NCI-H1105 (cell line): ENCODE results near the gene ANGEL2.
A peak's percentile ranks its signal among the peaks of the same experiment; 100 is the strongest.
"Not testable (repeated sequence)": the region's sequence is repeated elsewhere in the genome, so short reads cannot be mapped to it uniquely, and the experiment has no call there.

Experiments used
- DNase-seq: peaks from one replicate; lab custom pipeline; 2025; lab: John Stamatoyannopoulos, UW

ANGEL2 gene

DNA sequence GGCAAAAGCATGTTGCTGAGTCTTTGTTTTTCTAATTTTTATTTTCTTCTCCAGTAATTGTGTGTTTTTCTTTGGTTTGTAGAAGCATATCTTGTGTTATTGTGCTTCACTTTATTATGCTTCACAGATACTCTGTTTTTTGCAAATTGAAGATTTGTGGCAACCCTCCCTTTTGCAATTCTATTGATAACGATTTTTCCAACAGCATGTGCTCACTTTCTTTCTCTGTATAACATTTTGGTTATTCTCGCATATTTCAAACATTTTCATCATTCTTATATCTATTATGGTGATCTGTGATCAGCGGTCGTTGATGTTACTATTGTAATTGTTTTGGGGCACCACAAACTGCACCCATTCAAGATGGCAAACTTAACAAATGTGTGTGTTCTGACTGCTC, 3.8 kb upstream of the ANGEL2 start:
- DNase-seq: no peak

DNA sequence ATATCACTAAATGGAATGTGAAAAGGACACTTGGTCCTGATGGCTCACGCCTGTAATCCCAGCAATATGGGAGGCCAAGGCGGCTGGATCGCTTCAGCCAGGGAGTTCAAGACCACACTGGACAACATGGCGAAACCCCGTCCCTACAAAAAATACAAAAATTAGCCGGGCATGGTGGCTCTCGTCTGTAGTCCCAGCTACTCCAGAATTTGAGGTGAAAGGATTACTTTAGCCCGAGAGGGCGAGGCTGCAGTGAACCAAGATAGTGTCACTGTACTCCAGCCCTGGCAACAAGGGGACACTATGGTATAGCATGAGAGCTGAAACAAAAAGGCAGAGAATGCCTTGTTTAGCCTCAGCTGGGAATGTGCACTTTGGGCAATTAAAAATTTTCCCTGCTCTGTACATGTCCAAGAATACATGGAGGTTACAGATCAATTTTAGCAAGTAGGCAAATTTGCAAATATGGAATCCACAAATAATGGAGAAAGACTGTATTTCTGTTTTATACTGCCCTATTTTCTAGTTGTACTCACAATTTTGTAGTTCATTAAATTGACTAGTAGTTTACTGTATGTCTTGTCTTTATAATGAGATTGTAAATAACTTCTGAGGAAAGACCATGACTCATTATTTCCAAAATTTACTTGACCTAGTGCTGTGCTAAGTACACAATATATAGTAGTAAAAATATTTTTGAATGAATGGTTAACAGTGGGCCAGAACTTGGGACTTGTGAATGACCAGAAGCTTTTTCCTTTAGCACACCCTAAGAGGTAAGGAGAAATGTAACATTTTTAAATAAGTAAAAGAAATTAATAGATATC, 2.0 kb upstream of the ANGEL2 start:
- DNase-seq: no peak

DNA sequence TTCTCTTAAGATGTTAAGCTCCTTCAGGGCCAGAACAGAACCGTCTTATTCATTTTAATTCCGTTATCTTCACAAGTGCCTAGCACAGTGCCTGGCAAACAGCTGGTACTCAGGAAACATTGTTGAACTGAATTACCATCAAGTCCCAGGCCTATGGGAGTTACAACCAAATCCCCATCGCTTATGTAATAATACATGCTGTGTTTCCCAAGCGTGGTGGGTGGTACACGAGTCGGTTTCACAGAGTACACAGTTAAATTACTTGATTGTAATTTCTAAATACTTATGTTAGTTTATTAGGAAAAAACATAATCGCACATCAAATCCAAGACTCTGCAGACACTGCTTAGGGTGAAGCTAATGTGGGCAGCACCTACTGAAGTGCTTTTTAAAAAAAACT, 1.0 kb downstream of the ANGEL2 start:
- no peak for DNase-seq

DNA sequence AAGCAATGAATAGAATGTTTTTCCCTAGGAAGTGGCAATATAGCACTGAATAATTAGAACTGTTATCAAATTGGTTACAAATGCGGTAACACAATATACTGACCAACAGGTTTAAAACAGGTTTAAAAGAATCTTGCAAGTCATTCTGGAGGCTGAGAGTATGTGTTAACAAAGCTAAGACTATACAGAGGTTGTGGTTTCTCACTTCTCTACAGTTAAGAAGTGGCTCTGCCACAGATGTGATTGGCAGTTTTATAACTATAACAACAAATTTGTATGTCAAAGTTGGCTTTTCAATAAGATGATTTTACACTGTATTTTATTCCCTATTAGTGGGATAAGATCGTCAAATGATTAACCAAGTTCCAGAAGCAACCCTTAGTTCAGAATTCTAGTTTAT, 7.1 kb downstream of the ANGEL2 start:
- DNase-seq: no peak

DNA sequence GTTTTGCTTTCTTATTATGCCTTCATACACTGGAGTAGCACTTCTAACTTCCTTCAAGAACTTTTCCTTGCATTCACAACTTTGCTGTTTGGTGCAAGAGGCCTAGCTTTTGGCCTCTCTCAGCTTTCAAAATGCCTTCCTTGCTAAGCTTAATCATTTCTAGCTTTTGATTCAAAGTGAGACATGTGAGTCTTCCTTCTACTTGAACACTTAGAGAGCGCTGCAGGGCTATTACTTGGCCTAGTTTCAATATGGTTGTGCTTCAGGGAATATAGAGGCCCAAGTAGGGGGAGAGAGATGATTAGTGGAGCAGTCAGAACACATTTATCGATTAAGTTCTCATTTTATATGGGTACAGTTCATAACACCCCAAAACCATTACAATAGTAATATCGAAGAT, 12.4 kb downstream of the ANGEL2 start:
- DNase-seq: no peak

DNA sequence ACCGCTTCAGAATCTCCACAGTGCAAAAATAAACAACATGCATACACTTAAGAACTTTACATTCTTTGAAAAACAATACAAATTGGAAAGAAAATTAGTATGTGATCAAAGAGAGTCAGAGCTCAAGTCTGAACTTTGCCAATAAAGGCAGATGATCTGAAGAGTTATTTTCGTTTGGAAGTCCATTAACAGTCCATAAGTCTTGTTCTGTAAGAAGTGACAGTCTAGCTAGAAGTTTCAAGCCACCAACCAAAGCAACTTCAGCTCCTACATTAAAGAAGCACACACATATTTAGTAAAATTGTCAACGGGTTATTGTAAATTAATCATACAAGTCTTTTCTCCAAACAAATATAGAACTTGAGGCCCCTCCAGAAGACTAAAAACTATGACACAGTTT, 20.7 kb downstream of the ANGEL2 start:
- no peak for DNase-seq

DNA sequence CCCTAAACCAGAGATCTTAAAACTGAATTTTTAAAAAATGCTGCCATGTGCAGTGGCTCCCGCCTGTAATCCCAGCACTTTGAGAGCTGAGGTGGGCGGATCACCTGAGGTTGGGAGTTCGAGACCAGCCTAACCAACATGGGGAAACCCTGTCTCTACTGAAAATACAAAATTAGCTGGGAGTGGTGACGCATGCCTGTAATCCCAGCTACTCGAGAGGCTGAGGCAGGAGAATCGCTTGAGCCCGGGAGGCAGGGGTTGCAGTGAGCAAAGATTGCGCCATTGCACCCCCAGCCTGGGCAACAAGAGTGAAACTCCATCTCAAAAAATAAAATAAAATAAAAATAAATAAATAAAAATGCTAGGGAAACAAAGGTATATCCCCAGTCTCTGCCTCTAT, 21.7 kb downstream of the ANGEL2 start:
- DNase-seq: not testable (repeated sequence)

DNA sequence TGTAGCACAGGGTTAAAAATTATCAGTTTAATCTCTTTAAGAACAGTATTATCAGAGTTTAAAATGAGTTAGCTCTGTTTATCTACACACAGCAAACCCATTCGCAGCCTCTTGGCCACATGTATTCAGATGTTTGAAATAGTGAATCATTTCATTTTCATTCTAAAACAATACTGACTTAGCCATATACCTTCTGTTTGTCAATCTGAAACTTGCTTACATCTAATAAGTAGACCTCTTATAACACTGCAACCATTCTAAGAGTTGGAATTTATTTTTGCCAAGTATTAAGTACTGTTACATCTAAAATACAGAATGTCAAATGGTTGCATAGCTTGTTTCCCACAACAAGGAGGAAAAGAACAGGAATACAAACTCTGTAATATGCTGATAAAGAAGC, 25.4 kb downstream of the ANGEL2 start:
- DNase-seq: no peak

DNA sequence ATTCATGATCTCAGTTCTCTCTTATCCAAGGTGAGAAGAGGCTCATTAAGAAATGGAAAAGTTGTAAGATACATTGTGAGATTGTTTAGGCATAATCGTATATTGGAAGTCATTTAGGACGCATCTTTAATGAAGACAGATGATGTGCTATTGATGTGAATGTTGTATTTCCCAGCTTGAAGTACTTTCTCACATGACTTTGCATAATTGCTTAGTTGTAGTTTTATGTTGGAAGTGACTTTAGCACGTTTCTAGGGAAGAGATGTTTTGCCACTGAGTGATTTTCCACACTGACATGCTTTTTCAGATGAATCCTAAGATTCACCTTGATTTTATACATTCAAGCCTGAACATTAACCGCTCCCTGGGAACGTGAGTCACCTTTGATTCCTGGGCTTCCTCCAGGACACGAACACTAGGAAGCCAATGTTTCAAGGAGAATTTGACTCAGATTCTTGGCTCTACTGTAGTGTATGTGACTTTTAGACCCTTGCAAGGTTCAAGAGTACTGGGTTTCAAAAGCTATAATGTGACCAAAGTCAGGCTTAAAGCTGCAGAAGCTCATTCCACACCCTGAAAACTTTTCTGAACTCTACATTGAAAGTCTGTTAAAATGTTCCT, 27.9 kb downstream of the ANGEL2 start:
- no peak for DNase-seq

DNA sequence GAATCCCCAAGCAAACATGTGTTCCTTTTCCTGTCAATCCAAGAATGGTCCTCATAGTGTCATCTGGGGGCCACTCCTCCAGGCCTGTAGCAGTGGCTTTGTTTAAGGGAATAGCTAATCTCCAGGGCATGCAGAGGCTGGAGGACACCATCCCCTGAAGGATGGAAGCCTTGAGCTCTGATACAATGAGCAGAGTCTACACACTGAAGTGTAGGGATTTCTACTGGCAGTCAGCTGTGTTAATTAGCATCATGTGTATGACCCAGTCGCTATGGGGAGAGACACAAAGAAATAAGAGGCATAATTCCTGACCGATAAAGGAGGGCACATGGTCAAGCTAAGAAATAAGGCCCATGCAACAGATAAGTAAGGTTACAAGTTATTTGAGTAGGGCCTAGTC, 29.1 kb downstream of the ANGEL2 start:
- DNase-seq: no peak

DNA sequence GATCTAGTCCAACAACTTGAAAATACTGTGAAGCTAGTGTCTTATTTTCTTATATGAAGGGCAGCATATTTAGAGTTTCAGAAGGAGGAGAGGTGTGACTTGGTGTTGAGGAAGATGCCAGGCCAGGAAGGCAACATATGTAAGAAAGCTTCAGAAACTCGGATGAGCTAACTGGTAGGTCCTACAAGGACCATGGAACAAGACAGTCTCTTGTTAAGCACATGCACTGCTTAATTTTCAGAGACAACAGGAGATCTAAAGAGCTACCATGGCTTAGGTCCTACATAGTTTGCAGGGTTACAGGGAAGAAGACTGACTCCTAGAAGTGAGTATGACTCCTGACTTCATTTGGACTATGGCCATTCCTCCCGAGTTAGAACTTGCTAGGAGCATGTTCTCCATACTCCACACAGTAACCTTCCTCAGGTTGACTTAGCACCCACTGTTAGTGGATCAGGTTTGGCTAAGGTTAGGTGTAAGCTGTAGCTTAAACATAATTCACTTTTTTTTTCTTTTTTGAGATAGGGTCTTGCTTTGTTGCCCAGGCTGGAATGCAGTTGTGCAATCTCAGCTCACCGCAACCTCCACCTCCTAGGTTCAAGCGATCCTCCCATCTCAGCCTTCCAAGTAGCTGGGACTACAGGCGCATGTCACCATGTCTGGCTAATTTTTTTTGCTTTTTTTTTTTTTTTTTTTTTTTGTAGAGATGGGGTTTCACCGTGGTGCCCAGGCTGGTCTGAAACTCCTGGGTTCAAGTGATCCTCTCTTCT, 31.0 kb downstream of the ANGEL2 start:
- DNase-seq: no peak

DNA sequence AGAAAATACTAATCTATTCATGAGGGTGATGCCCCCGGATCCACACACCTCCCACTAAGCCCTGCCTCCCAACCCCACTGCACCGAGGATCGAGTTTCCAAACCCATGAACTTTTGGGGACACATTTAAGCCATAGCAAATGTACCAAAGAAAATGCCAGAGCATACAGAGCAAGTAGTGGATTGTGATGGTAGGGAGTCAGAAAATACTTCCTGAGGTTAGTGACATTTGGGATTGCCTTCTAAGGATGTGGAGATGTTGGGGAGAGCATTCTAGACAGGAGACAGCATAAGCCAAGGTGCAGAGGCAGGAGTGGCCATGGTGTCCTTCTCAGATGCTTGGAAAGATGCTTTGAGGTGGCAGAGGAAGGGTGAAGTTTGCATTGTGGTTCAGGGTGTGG, 32.2 kb downstream of the ANGEL2 start:
- DNase-seq: no peak

DNA sequence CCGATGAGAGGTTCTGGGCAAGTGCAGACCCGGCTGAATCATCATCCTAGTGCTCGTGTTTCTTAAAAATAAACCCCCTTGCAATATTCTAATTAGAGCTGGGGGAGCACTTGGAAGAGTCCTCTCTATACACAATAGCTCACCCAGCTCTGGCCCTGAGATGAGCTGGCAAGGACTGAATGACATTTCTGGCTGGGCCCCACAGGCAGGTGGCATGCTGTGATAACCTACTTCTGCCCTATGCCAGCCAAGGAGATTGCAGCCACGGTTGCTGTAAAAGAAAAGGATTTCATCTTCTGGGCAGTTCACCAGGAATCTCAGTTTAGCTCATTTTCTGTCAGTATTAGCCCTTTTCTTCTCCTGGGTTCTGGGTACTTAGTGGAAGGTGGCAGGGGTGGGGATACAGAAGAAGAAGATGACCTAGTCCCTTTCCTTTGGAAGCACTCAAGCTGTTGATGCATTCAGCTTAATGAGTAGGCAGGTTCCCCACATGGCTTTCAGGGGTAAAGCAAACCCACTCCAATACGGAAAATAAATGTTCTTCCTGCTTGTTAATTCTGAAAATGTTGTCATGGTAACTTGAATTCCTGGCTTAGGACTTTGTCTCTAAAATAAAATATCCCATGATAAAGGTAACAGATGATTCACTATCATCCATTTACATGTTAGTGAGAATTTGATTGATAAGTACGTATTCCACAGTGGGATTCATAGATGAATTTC, 33.1 kb downstream of the ANGEL2 start:
- peak; percentile 35 for DNase-seq

DNA sequence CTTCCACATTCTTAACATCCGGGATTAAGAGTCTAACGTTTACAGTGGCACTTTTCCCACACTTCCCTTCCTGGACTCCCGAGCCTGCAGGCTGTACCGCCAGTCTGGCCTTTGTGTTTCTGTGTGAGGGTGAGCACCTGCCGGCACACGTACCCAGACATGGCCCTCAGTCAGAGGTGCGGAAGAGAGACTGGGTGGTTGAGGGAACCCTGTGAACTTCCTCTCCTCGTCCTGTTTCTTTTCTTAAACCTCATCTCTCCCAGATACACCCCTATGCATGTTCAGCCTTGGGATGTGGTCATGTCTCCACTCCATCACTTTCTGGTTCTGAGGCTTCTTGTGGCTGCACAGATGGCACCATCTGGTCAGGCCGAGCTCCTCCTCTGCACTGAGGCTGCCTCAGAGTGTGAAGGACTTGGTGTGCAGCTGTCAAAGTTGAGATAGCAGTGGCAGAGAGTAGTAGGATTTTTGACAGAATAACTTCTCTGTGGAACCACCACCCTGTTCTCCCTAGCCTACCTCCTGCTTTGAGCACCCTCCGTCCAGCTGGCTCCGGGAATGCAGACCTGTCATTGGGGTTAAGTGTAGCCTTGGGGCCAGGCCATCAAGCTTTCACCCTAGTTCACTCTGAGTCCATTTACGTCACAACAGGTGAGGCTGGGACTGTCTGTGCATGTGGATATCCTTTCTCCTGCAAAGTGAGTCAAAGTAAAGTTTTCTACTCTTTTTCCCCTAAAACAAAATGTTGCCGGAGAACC, 33.9 kb downstream of the ANGEL2 start:
- DNase-seq: no peak

DNA sequence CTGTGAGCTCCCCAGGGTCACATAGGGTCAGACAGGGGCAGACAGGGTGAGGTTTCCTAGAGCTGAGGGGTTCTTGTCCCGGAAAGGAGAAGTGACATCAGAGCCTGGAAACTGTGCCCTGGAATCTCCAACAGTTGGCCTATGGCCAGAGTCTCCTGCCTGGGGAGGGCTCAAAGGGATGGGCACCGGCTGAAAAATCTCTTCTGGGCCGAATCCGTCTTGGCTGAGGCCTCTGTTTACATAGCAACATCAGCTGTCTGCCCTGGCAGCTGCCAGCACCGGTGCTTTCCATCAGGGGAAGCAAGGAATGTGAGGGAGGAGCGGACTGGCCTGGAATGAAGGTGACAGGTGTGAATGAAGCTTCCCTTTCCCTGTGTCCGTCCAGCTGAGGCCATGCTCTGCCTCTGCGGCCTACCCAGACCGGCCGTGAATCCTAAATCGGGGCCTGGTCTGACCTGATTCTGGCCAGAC, 34.6 kb downstream of the ANGEL2 start:
- DNase-seq: peak; percentile 64

DNA sequence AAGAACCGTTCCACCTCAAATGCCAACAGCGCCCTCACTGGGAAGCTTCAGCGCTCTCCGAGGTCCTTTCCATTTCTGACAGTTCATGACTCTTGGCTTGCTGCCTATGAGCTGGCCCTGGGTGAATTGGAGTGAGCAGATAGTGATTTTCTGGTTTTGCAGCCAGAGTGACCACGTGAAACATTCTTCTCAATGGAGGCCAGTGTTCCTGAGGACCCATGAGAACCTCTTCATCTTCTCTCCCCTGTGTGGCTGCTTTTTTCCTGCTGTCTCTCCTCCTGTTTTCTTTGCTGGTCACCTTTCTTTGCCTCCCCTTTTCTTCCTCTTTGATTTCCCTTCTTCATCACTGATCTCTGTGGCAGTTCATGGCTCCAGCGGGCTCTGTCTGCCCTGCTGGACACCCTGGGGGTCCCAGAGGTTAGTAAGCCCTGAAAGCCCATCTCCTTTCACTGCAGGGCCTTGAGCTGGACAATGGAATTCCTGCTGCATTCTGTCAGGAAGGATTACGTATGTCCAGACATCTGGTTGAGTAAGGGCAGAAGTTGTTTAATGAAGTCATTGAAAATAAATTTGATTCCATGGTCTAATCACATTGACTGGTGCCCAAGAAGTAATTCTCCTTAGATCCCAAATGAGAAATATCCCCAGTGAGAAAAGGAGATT, 35.4 kb downstream of the ANGEL2 start:
- DNase-seq: no peak

DNA sequence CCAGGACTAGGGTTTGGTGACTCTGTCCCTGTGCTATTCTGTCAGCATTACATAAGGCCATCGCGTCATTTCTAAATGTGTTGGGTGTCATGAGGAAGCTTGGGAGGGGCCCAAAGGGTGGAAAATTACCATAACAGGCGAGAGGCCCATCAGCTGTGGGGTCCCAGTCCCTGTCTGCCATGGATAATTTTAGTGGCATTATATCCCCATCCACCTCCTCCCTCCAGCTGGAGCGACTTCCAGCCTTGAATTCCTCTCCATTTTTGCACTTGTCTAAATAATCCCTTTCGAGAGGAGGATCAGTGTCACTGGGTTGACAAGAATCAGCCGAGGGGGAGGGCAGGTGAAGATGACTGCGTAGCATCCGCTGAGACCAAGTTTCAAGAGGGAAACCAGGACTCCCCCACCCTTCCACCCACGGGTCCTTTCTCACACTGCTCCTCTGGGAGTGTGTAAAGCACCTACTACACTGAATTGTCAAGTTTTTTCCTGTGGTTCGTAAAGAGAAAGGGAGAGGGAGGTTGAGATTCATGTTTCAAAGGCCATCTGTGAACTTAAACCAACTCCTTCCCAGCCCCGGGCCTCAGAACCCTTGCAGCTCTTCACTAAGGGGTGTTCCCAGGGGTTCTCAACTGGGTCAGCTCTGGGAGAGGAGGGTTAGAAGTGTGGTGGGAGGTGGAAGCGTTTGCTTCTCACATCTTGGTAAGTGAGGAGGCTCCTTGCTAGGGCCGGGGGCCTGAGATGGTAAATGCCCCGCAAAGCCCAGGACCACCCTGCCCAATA, 36.1 kb downstream of the ANGEL2 start:
- DNase-seq: no peak

DNA sequence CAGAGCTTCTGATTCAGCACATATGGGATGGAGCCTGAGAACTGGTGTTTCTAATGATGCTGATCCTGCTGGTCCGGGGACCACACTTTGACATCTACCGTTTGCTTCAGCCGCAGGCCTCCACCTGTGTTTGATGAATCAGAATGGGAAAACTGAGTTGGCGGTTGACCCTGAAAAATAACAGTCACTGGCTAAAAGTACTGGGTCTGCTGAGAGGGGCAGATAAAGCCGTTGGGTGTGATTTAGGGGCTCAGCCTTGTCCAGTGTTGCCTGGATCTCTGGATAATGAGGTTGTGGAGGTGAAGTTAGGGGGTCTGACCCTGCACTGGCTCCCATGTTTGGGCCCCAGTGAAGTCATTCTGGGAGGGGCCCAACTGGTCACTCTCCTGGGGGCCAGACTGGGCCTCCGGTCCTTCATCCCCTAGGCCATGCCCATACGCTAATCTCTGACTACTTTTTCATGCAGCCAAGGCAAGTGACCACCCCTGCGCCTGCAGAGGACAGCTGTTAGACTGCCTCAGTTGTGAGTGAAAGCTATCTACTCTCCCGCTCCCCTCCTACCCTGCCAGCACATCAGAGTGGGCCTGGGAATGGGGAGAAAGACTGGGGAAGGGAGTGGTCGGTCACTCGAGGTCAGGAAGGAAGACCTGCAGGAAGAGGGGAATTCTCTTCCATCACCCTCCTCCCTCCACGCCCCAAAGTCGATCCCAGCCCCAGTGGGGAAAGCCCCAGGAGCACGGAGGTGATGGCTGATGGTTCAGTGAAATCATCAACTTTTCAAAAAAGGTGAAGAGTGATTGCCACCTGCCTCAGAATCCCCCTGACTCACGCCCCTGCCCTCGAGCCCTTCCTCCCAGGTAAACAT, 37.7 kb downstream of the ANGEL2 start:
- DNase-seq: no peak

DNA sequence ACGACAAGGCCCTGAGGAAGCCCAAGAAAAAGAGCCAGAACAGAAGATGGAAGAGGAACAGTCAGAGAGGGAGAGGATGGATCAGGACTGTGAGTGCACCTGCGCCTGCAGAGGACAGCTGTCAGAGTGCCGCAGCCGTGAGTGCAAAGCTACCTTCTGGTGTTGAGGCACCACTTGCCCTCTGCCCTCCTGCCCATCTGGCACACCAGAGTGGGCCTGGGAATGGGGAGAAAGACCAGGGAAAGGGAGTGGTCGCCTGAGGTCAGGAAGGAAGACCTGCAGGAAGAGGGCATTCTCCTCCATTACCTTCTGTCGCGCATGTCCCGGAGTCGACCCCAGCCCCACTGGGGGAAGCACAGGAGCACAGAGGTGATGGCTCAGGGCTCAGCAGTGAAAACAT, 39.1 kb downstream of the ANGEL2 start:
- DNase-seq: no peak
